Measurements from ENCODE around the gene CYYR1. TPM values are rescaled to one million over a fixed set of nuclear protein-coding genes. Genes with fewer than 3 reads are reported as not detected.
"Not testable (repeated sequence)": the region's sequence is repeated elsewhere in the genome, so short reads cannot be mapped to it uniquely, and the experiment has no call there.

Gene CYYR1
- total RNA-seq, 1 experiment from 2014 or later, result 48.5 TPM

- H3K36me3 ChIP-seq, result peaks cover 4% of the 10 kb centered on the region; the same call in 1 of the 2 replicates
- peaks cover 34% of the 10 kb centered on the region for H3K4me1 ChIP-seq
- no peaks in the 10 kb centered on the region; the same call in 1 of the 2 replicates for H3K9me3 ChIP-seq (replicated peaks)
- no peak overlapping the region for H3K4me3 ChIP-seq
- no peak for DNase-seq
- peak overlapping the region; percentile 65; the same call in 1 of the 2 replicates for H3K27ac ChIP-seq
- H3K27me3 ChIP-seq, result no peaks in the 10 kb centered on the region
Measured at GRCh38 chr21:26491663-26492062, 81.4 kb downstream of the CYYR1 start.

- Histone ChIP-seq H3K9me3 (replicated peaks) (no peaks in the 10 kb centered on the region; the same call in 1 of the 2 replicates), H3K27me3 (no peaks in the 10 kb centered on the region), H3K4me3 (no peak overlapping the region), H3K4me1 (peaks cover 34% of the 10 kb centered on the region), H3K36me3 (peaks cover 4% of the 10 kb centered on the region; the same call in 1 of the 2 replicates), H3K27ac (peak overlapping the region; percentile 65)
- DNase-seq, result peak; percentile 47 to 69
Measured at GRCh38 chr21:26490771-26491170, 82.3 kb downstream of the CYYR1 start.

- peaks cover 34% of the 10 kb centered on the region for H3K4me1 ChIP-seq
- no peaks in the 10 kb centered on the region; the same call in 1 of the 2 replicates for H3K9me3 ChIP-seq (replicated peaks)
- no peak overlapping the region for H3K4me3 ChIP-seq
- H3K27me3 ChIP-seq, result no peaks in the 10 kb centered on the region
- DNase-seq, result no peak
- peaks cover 4% of the 10 kb centered on the region; the same call in 1 of the 2 replicates for H3K36me3 ChIP-seq
- H3K27ac ChIP-seq, result peak overlapping the region; percentile 65; the same call in 1 of the 2 replicates
Measured at GRCh38 chr21:26489781-26490180, 83.3 kb downstream of the CYYR1 start.

GRCh38 chr21:26487981-26488480, 85.1 kb downstream of the CYYR1 start:
- no peak for DNase-seq
- Histone ChIP-seq H3K27ac (no peak overlapping the region), H3K4me1 (peaks cover 34% of the 10 kb centered on the region), H3K4me3 (no peak overlapping the region), H3K27me3 (no peaks in the 10 kb centered on the region), H3K36me3 (peaks cover 4% of the 10 kb centered on the region; the same call in 1 of the 2 replicates), H3K9me3 (replicated peaks) (no peaks in the 10 kb centered on the region; the same call in 1 of the 2 replicates)

- Histone ChIP-seq H3K27ac (no peak overlapping the region), H3K36me3 (peaks cover 22% of the 10 kb centered on the region), H3K4me1 (no peaks in the 10 kb centered on the region), H3K27me3 (no peaks in the 10 kb centered on the region), H3K4me3 (no peak overlapping the region), H3K9me3 (replicated peaks) (no peaks in the 10 kb centered on the region)
- DNase-seq, result no peak
Measured at GRCh38 chr21:26473471-26473870, 99.6 kb downstream of the CYYR1 start.

- no peaks in the 10 kb centered on the region for H3K4me1 ChIP-seq
- no peak overlapping the region for H3K27ac ChIP-seq
- H3K9me3 ChIP-seq (replicated peaks), result no peaks in the 10 kb centered on the region
- no peaks in the 10 kb centered on the region for H3K27me3 ChIP-seq
- no peak for DNase-seq
- H3K4me3 ChIP-seq, result no peak overlapping the region
- H3K36me3 ChIP-seq, result peaks cover 5% of the 10 kb centered on the region; the same call in 1 of the 2 replicates
Measured at GRCh38 chr21:26471099-26471471, 102.0 kb downstream of the CYYR1 start.

GRCh38 chr21:26470351-26471098, 102.6 kb downstream of the CYYR1 start:
- Histone ChIP-seq H3K4me1 (no peaks in the 10 kb centered on the region), H3K27ac (no peak overlapping the region), H3K4me3 (no peak overlapping the region), H3K27me3 (no peaks in the 10 kb centered on the region), H3K9me3 (replicated peaks) (no peaks in the 10 kb centered on the region), H3K36me3 (peaks cover 5% of the 10 kb centered on the region; the same call in 1 of the 2 replicates)
- no peak for DNase-seq

GRCh38 chr21:26469789-26470188, 103.3 kb downstream of the CYYR1 start:
- H3K27ac ChIP-seq, result no peak overlapping the region
- no peaks in the 10 kb centered on the region for H3K4me1 ChIP-seq
- no peak overlapping the region for H3K4me3 ChIP-seq
- peaks cover 5% of the 10 kb centered on the region; the same call in 1 of the 2 replicates for H3K36me3 ChIP-seq
- H3K9me3 ChIP-seq (replicated peaks), result no peaks in the 10 kb centered on the region
- no peaks in the 10 kb centered on the region for H3K27me3 ChIP-seq
- no peak for DNase-seq

- H3K27ac ChIP-seq, result no peak overlapping the region
Measured at GRCh38 chr21:26465916-26466315, 107.2 kb downstream of the CYYR1 start.

GRCh38 chr21:26461500-26461899, 111.6 kb downstream of the CYYR1 start:
- no peak for DNase-seq
- no peaks in the 10 kb centered on the region for H3K36me3 ChIP-seq
- H3K27me3 ChIP-seq, result no peaks in the 10 kb centered on the region
- H3K27ac ChIP-seq, result no peak overlapping the region
- no peak overlapping the region for H3K4me3 ChIP-seq
- H3K4me1 ChIP-seq, result no peaks in the 10 kb centered on the region
- H3K9me3 ChIP-seq (replicated peaks), result no peaks in the 10 kb centered on the region

More at GRCh38 chr21:26465916-26466315, 107.2 kb downstream of the CYYR1 start:
- no peak for DNase-seq
- Histone ChIP-seq H3K27me3 (no peaks in the 10 kb centered on the region), H3K9me3 (replicated peaks) (no peaks in the 10 kb centered on the region), H3K36me3 (peaks cover 5% of the 10 kb centered on the region; the same call in 1 of the 2 replicates), H3K4me1 (no peaks in the 10 kb centered on the region), H3K4me3 (no peak overlapping the region)

GRCh38 chr21:26460621-26461020, 112.5 kb downstream of the CYYR1 start:
- Histone ChIP-seq H3K36me3 (no peaks in the 10 kb centered on the region), H3K27me3 (no peaks in the 10 kb centered on the region), H3K9me3 (replicated peaks) (no peaks in the 10 kb centered on the region), H3K4me1 (no peaks in the 10 kb centered on the region), H3K4me3 (no peak overlapping the region), H3K27ac (no peak overlapping the region)
- DNase-seq, result no peak

GRCh38 chr21:26458854-26459253, 114.2 kb downstream of the CYYR1 start:
- not testable (repeated sequence) for DNase-seq; H3K27ac ChIP-seq; H3K36me3 ChIP-seq; H3K9me3 ChIP-seq (replicated peaks); H3K27me3 ChIP-seq; H3K4me3 ChIP-seq; H3K4me1 ChIP-seq

- Histone ChIP-seq H3K36me3 (no peaks in the 10 kb centered on the region), H3K4me1 (no peaks in the 10 kb centered on the region), H3K27ac (no peak overlapping the region), H3K9me3 (replicated peaks) (no peaks in the 10 kb centered on the region), H3K4me3 (no peak overlapping the region), H3K27me3 (no peaks in the 10 kb centered on the region)
- no peak for DNase-seq
Measured at GRCh38 chr21:26457817-26458216, 115.3 kb downstream of the CYYR1 start.

- Histone ChIP-seq H3K27me3 (no peaks in the 10 kb centered on the region), H3K36me3 (no peaks in the 10 kb centered on the region), H3K9me3 (replicated peaks) (no peaks in the 10 kb centered on the region), H3K27ac (no peak overlapping the region), H3K4me3 (no peak overlapping the region), H3K4me1 (peaks cover 5% of the 10 kb centered on the region; the same call in 1 of the 2 replicates)
- no peak for DNase-seq
Measured at GRCh38 chr21:26453267-26453666, 119.8 kb downstream of the CYYR1 start.

GRCh38 chr21:26451081-26451740, 121.9 kb downstream of the CYYR1 start:
- Histone ChIP-seq H3K9me3 (replicated peaks) (no peaks in the 10 kb centered on the region), H3K27me3 (no peaks in the 10 kb centered on the region), H3K4me1 (peaks cover 10% of the 10 kb centered on the region; the same call in 1 of the 2 replicates), H3K36me3 (no peaks in the 10 kb centered on the region), H3K27ac (no peak overlapping the region), H3K4me3 (no peak overlapping the region)
- DNase-seq, result no peak
